ENCODE measurements around the gene NR2E1.
A peak's percentile ranks its signal among the peaks of the same experiment; 100 is the strongest.

NR2E1 gene

GRCh38 chr6:108174371-108175175 lies 8.8 kb downstream of the NR2E1 start:
- H3K4me1 ChIP-seq (ENCODE audit: control insufficient read depth in 1 of 2, insufficient read depth in 1 of 2, low read depth in 1 of 2, low read length in 1 of 2): peaks cover 40 to 55% of the 10 kb centered on the region in 2 experiments
- TF ChIP-seq CTCF (IDR thresholded peaks at IDR 0.05): no peak
- peaks cover 100% of the 10 kb centered on the region for H3K27me3 ChIP-seq
- no peak overlapping the region for H3K27ac ChIP-seq
- H3K36me3 ChIP-seq: no peaks in the 10 kb centered on the region
- H3K9me3 ChIP-seq: no peaks in the 10 kb centered on the region
- H3K4me3 ChIP-seq (ENCODE audit: low read depth in 1 of 2, low read length in 1 of 2): peak overlapping the region in 1 of 2 experiments; percentile 68

- TF ChIP-seq CTCF (IDR thresholded peaks at IDR 0.05): no peak
- Histone ChIP-seq H3K4me1 (ENCODE audit: control insufficient read depth in 1 of 2, insufficient read depth in 1 of 2, low read depth in 1 of 2, low read length in 1 of 2) (peaks cover 34 to 52% of the 10 kb centered on the region in 2 experiments), H3K4me3 (ENCODE audit: low read depth in 1 of 2, low read length in 1 of 2) (peak overlapping the region; percentile 68 to 87), H3K36me3 (no peaks in the 10 kb centered on the region), H3K27ac (no peak overlapping the region), H3K9me3 (no peaks in the 10 kb centered on the region), H3K27me3 (peaks cover 100% of the 10 kb centered on the region)
Measured at GRCh38 chr6:108175176-108175591, 9.4 kb downstream of the NR2E1 start.

DNA sequence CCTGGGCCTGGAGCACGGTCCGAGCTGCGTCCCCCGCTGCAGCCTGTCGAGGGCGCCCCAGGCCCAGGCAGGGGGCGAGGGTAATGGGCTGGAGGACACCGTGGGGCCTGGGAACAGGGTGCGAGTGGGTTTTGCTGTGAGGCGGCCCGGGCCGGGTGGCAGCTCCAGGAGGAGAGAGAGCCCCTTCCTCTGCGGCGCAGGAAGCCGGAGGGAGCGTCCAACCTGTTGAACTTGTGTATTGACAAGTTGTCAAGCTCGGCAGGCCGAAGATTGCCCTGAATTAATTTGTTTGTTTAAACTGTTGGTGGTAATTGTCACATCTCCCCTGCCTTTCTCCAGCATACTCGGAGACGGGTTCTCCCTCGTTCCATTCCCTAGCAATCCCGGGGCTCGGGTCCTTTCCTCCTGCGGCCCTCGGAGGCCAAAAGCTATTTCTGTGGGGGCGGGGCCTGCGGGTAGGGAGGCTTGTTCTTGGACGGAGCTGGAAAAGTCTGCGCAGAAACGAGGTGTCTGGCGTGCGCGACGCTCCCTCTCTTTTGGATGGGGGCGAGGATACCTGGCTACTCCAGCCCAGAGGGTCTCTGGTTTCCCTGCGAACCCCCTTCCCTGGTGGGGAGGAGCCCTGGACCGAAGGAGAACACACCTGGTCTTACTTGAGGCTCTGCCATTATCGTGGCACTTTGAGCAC lies 9.9 kb downstream of the NR2E1 start:
- H3K27me3 ChIP-seq: peaks cover 100% of the 10 kb centered on the region
- peak overlapping the region; percentile 68 to 87 for H3K4me3 ChIP-seq (ENCODE audit: low read depth in 1 of 2, low read length in 1 of 2)
- H3K36me3 ChIP-seq: no peaks in the 10 kb centered on the region
- no peaks in the 10 kb centered on the region for H3K9me3 ChIP-seq
- peak; percentile 42 for TF ChIP-seq CTCF (IDR thresholded peaks at IDR 0.05)
- peaks cover 30 to 51% of the 10 kb centered on the region in 2 experiments for H3K4me1 ChIP-seq (ENCODE audit: control insufficient read depth in 1 of 2, insufficient read depth in 1 of 2, low read depth in 1 of 2, low read length in 1 of 2)
- no peak overlapping the region for H3K27ac ChIP-seq

DNA sequence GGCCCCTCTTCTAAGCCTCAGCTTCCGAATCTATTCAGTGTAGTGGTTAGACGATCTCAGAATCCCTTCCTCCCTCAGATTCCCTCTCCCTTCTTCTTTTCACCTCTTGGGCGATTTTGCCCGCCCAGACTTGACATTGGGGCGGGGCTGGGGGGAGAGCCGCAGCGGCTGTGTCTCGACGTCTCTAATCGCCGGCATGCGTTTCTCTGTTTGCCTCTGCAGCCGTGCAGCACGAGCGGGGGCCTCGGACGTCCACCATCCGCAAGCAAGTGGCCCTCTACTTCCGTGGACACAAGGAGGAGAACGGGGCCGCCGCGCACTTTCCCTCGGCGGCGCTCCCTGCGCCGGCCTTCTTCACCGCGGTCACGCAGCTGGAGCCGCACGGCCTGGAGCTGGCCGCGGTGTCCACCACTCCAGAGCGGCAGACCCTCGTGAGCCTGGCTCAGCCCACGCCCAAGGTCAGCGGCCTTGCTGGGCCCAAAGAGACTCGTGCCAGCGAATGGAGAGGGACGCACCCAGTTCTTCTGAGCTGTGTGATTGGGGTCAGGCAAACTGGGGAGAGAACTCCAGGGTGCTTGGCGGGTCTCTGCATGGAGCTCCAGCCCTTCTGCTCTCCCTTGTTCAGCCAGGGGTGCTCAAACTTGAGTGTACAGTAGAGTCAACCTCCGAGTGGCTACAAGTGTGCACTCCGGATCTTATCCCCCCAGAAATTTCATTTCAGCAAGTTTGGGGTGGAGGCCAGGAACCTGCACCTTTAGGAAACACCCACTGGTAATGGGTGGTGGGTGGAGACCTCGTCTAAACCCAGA lies 10.7 kb downstream of the NR2E1 start:
- H3K4me3 ChIP-seq (ENCODE audit: low read depth in 1 of 2, low read length in 1 of 2): peak overlapping the region; percentile 68 to 87

More for the DNA sequence above, 10.7 kb downstream of the NR2E1 start:
- Histone ChIP-seq H3K9me3 (no peaks in the 10 kb centered on the region), H3K27me3 (peaks cover 100% of the 10 kb centered on the region), H3K4me1 (ENCODE audit: control insufficient read depth in 1 of 2, insufficient read depth in 1 of 2, low read depth in 1 of 2, low read length in 1 of 2) (peaks cover 28 to 51% of the 10 kb centered on the region in 2 experiments), H3K36me3 (no peaks in the 10 kb centered on the region), H3K27ac (no peak overlapping the region)
- TF ChIP-seq CTCF (IDR thresholded peaks at IDR 0.05): no peak
